Measurements from ENCODE around the gene ROPN1L.

The ROPN1L gene

DNA sequence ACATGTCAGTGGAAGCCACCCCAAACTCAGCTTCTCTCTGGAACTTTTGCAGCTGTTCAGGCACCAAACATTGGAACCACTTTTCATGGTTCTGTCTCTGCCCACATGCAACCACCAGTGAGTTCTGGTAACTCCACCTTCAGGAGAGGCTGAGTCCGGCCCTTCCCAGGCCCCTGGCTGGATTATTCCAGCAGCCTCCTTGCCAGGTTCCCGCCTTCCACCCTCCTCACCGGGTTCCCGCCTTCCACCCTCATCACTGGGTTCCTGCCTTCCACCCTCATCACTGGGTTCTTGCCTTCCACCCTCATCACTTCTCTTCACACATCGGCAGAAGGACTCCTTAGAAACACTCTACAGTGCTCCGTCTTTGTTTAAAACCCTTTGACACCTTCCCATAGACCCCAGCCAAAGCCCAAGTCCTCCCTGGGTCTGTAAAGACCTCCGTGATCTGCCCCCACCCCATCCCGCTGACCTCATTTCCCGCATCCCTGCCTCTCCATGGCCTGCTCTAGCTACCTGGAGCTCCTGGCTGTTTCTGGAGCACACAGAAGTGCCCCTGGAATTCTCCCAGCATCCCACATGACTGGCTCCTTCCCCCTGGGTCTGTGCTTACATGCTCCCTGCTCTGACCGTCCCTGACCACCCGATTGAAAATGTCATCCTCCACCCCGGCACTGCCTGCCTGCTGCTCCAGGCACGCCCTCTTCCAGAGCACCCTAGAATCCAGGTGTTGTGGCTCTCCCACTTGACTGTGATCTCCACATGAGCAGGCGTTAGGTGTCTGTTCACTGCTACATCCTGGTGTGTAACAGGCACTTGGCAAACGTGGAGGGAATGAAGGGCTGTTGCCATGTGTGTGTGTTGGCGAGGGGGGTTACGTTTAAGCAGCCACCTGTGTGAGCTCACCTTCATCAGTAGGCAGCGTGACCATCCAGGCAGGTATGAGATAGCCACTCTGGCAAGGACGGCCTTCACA lies 17.7 kb downstream of the ROPN1L start:
- no peak for DNase-seq

- DNase-seq: no peak
These were observed 18.7 kb downstream of the ROPN1L start for GRCh38 chr5:10460252-10460906.

- no peak for DNase-seq
These were observed 19.4 kb downstream of the ROPN1L start for GRCh38 chr5:10461041-10461440.

- no peak for DNase-seq
These were observed 20.4 kb downstream of the ROPN1L start for GRCh38 chr5:10461904-10462555.

GRCh38 chr5:10463566-10463965 lies 21.9 kb downstream of the ROPN1L start:
- DNase-seq: no peak

DNA sequence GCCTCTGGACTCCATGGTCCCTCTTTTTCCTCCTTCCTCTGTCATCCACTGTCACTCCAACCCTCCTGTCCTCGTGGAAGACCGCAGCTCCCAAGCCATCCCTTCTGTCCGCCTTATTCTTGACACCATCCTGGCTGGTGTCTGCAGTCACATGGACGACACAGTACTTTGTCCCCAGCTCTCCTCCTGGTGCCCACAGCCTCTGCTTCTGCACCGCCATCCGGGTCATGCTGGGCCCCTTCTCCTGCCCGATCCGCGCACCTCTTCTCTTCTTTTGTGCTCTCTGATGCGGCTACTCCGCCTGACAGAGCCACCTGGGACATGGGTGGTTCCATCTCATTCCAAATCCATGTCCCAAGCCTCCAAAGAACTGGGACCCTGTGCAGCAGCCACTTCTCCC lies 22.5 kb downstream of the ROPN1L start:
- DNase-seq: no peak

DNA sequence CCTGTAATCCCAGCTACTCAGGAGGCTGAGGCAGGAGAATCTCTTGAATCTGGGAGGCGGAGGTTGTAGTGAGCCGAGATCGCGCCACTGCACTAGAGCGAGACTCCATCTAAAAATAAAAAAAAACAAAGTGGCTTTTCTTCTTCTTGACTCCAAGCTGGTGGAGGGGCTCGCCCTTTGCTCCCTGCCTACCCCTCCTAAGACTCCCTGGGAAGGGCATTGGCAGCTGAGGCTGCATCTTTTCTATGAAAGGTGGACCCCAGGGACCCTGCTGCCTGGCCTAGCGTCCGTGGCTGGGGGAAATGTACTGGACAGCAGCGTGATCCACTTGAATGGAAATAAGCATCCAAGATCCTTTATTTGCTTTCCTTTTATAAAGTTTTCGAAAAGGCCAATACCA lies 24.0 kb downstream of the ROPN1L start:
- DNase-seq: no peak

- no peak for DNase-seq
These were observed 24.9 kb downstream of the ROPN1L start for GRCh38 chr5:10466446-10467073.

DNA sequence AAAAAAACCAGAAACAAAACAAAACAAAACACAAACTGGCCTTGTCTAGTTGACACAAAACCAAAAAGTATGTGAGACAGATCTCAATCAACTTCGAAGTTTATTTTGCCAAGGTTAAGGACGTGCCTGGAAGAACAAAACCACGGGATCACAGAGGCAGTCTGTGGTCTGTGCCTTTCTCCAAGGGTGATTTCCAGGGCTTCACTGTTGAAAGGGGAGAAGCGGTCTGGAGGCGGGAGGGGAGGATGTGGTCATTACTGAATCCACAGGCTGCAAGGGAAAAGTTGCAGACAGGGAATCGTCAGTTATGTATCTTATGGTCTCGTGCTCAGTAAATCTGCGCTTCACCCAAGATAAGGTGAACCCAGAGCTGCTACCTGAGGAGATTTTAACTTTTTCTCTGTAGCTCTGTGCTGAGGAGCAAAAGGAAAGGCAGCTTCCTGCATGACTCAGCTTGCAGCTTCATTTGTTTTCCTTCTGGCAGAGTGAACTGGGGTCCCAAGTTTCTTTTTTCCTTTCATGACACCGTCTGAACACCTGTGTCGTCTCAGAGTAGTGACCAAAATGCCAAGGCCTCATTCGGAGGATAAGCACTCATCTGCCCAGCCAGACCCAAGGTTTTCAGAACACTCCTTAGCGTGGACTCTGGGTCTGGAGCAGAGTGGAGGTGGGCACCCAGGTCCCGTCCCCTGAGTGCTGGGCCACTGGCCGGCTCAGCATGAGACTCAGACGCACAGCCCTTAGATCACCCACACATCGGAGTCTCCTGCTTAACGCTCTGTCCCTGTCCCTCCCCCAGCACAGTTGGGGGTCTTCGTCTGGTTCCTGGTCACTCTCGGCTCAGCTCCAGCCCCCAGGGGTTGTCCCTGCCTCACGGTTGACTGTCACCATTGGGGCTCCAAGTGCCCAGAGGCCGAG lies 25.9 kb downstream of the ROPN1L start:
- DNase-seq: no peak

DNA sequence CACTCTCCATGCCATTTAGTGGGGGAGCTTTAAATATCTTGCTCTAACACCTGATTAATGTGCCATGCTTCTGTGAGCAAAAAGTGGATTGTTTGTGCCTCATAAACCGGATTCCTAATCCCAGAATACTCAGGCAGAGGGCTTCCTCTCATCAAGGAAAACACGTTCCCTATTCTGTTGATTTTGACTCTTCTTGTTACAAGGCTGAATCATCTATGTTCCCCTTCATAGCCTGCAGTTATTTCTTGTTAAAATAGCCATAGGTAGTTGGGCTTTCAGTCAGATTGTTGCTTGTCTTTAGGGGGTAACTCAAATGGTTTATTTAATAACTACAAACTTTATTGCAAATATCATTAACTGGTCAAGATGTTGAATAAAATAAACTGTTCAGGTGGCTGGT lies 26.6 kb downstream of the ROPN1L start:
- DNase-seq: no peak

DNA sequence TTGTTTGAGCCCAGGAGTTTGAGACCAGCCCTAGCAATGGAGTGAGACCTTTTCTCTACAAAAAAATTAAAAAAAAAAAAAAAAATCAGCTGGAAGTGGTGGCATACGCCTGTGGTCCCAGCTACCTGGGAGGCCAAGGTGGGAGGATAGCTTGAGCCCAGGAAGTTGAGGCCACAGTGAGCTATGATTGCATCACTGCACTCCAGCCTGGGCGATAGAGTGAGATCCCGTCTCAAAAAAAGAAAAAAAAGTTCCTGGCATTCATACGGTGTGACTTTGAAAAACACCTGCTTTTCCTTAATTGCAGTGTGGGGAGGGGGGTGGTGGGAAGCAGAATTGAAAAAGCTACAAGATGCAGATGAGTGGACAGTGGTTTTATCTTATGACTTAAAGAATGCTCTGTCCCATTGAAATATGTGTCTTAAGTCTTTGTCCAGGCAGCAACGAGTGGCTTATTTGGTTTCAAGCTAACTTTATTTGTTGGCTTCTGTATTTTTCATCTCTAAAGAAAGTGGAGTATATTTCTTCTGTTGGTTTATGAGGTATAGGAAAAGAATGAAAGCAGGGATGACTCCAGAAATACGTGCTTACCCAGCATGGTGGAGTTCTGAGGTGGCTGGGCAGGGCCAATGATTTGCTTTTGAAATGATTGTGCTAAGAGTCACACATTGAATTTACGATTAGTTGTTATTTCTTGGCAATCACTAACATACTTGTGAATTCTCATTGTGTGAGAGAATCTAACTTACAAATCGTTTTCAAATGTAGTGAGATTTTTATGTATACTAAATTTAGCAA lies 27.8 kb downstream of the ROPN1L start:
- no peak for DNase-seq

GRCh38 chr5:10470669-10471068 lies 29.0 kb downstream of the ROPN1L start:
- no peak for DNase-seq

GRCh38 chr5:10471677-10472076 lies 30.0 kb downstream of the ROPN1L start:
- DNase-seq: no peak

- no peak for DNase-seq
These were observed 32.9 kb downstream of the ROPN1L start for GRCh38 chr5:10474521-10475075.

GRCh38 chr5:10475931-10476676 lies 34.4 kb downstream of the ROPN1L start:
- no peak for DNase-seq

GRCh38 chr5:10476878-10477277 lies 35.2 kb downstream of the ROPN1L start:
- DNase-seq: no peak

DNA sequence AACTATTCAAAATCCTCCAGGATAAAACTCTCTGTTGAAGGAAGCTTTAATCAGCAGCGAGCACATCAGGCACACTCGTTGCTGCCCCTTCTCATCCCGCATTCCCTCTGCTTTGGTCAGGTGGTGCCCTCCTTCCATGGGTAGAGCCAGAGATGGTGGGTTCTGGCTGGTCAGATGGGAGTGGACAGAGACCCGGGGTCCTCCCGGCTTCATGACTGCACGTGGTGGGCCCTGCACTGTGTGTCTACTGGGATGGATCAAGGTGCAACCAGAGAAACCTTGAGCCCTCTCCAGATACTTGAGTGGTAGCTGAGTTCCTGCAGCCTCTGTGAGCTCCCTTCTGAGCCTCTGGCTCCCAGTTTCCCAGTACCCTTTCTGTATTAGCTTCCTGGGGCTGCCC lies 36.3 kb downstream of the ROPN1L start:
- DNase-seq: no peak

DNA sequence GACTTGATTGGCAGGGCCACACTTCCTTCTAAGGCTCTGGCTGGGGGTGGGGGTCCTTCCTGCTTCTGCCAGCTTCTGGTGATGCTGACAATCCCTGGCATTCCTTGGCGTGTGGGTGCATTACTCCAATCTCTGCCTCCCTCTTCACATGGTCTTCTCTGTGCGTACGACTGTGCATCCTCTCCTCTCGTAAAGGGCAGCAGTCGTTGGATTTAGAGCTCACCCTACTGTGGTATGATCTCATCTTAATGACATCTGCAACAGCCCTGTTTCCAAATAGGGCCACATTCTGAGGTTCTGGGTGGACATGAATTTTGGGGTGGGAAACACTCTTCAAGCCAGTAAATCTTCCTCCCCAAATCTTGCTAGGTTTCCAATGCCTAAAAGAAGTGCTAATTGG lies 36.8 kb downstream of the ROPN1L start:
- DNase-seq: no peak

GRCh38 chr5:10479154-10479721 lies 37.6 kb downstream of the ROPN1L start:
- no peak for DNase-seq

Data from OCI-M1 (cell line).